ENCODE measurements around the gene MARCKS.

DNA sequence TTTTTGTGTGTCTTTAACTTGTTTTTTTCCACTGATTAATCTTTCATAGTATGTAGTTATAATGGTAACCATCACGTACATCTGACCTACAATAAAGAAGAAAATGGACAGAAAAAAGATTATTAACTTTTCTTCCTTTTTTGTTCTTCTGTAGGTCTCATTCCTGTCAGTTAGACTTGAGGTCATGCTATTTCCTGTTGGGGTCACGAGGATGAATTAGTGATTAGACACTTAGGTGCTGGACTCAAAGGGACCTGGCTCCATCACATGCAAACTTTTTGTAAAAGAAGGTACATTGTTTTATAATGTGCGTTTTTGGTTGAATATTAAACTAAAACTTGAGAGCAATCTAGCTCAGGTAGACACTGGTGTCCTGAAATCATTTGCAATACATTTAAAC lies 14.8 kb downstream of the MARCKS start:
- no peak for TF ChIP-seq YY1 (tag by site-specific recombination; IDR thresholded peaks at IDR 0.05)
- TF ChIP-seq CTCF (tag by site-specific recombination; IDR thresholded peaks at IDR 0.05) = no peak
- TF ChIP-seq REST (tag by site-specific recombination; IDR thresholded peaks at IDR 0.05) = no peak
- TF ChIP-seq, protein P1, sequence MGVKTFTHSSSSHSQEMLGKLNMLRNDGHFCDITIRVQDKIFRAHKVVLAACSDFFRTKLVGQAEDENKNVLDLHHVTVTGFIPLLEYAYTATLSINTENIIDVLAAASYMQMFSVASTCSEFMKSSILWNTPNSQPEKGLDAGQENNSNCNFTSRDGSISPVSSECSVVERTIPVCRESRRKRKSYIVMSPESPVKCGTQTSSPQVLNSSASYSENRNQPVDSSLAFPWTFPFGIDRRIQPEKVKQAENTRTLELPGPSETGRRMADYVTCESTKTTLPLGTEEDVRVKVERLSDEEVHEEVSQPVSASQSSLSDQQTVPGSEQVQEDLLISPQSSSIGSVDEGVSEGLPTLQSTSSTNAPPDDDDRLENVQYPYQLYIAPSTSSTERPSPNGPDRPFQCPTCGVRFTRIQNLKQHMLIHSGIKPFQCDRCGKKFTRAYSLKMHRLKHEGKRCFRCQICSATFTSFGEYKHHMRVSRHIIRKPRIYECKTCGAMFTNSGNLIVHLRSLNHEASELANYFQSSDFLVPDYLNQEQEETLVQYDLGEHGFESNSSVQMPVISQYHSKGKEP (tag by site-specific recombination; IDR thresholded peaks at IDR 0.05) = no peak
- TF ChIP-seq ZNF121 (tag by site-specific recombination; IDR thresholded peaks at IDR 0.05) = no peak
- TF ChIP-seq ZNF514 (tag by site-specific recombination; IDR thresholded peaks at IDR 0.05) = no peak
- no peak for TF ChIP-seq ZNF335 (tag by site-specific recombination; conservative IDR thresholded peaks at IDR 0.05)
